ENCODE data around the gene XDH. TPM values are rescaled to one million over a fixed set of nuclear protein-coding genes. Genes with fewer than 3 reads are reported as not detected.

The XDH gene
- total RNA-seq (2014; rRNA removed; shearing (Covaris generic)), result 1.8 and 2.4 TPM in 2 replicates
- 1.3 and 1.8 TPM in 2 replicates for polyA plus RNA-seq (2016; fragmentation: Nextera tagmentation; extraction: Ambion mirVana)

- Histone ChIP-seq H2AFZ (no peak within 1 kb of the TSS), H3K4me1 (ENCODE audit: insufficient read depth) (peaks cover 45% of the 10 kb centered on the region), H3K4me3 (no peak within 1 kb of the TSS), H3F3A (ENCODE audit: insufficient read depth) (peaks cover 9% of the 10 kb centered on the region), H3K9ac (peak within 1 kb of the TSS; percentile 44; the same call in 1 of the 2 replicates), H3K9me2 (ENCODE audit: insufficient read depth) (no peaks in the 10 kb centered on the region), H3K36me3 (ENCODE audit: low read depth) (no peaks in the 10 kb centered on the region), H4K20me1 (ENCODE audit: insufficient read depth) (no peaks in the 10 kb centered on the region), H3K79me2 (ENCODE audit: insufficient read depth) (no peaks in the 10 kb centered on the region), H3K4me2 (ENCODE audit: unreplicated experiment) (peak within 1 kb of the TSS; percentile 61), H3K27ac (peak within 1 kb of the TSS; percentile 64), H3K9me3 (ENCODE audit: low read depth) (peaks cover 8% of the 10 kb centered on the region), H3K27me3 (replicated peaks; ENCODE audit: insufficient read depth) (no peaks in the 10 kb centered on the region)
- peak; percentile 75 for DNase-seq
- TF ChIP-seq EZH2phosphoT487 (IDR thresholded peaks at IDR 0.05; ENCODE audit: insufficient read depth, low read depth) (no peak), EZH2 (IDR thresholded peaks at IDR 0.05; ENCODE audit: insufficient read depth, poor library complexity, severe bottlenecking) (no peak)
- in situ Hi-C loops (cut with MboI), result no loop called here
- 61 to 66% methylated on average over 5 of the region's 5 CpGs for WGBS, 2 experiments (ENCODE audit: low coverage in 1 of 2, low lambda C conversion rate in 2 of 2, missing lambda C conversion rate in 2 of 2)
These were observed at the start of gene XDH for GRCh38 chr2:31414601-31415241. TSS of gene XDH (minus strand) at chr2:31414742. CDS start at chr2:31414666, 76 bp downstream.

GRCh38 chr2:31457651-31458050 is 43.1 kb upstream of the XDH start:
- peaks cover 4% of the 10 kb centered on the region for H3K9me3 ChIP-seq (ENCODE audit: low read depth)
- no peaks in the 10 kb centered on the region for H3K27me3 ChIP-seq (replicated peaks; ENCODE audit: insufficient read depth)
- no peak overlapping the region for H3K9ac ChIP-seq
- H2AFZ ChIP-seq, result no peak overlapping the region
- H3K36me3 ChIP-seq (ENCODE audit: low read depth), result no peaks in the 10 kb centered on the region
- no peaks in the 10 kb centered on the region for H4K20me1 ChIP-seq (ENCODE audit: insufficient read depth)
- no peak overlapping the region for H3K4me2 ChIP-seq (ENCODE audit: unreplicated experiment)
- H3K79me2 ChIP-seq (ENCODE audit: insufficient read depth), result no peaks in the 10 kb centered on the region
- no peak for TF ChIP-seq EZH2 (IDR thresholded peaks at IDR 0.05; ENCODE audit: insufficient read depth, poor library complexity, severe bottlenecking)
- TF ChIP-seq EZH2phosphoT487 (IDR thresholded peaks at IDR 0.05; ENCODE audit: insufficient read depth, low read depth), result no peak
- 49 to 54% methylated on average over 4 of the region's 4 CpGs for WGBS, 2 experiments (ENCODE audit: low coverage in 1 of 2, low lambda C conversion rate in 2 of 2, missing lambda C conversion rate in 2 of 2)
- peak; percentile 9 for DNase-seq
- H3K9me2 ChIP-seq (ENCODE audit: insufficient read depth), result no peaks in the 10 kb centered on the region
- H3F3A ChIP-seq (ENCODE audit: insufficient read depth), result no peaks in the 10 kb centered on the region
- in situ Hi-C loops (cut with MboI), result no loop called here
- no peaks in the 10 kb centered on the region for H3K4me1 ChIP-seq (ENCODE audit: insufficient read depth)
- H3K27ac ChIP-seq, result no peak overlapping the region
- H3K4me3 ChIP-seq, result no peak overlapping the region

GRCh38 chr2:31446848-31447247 is 32.3 kb upstream of the XDH start:
- TF ChIP-seq EZH2phosphoT487 (IDR thresholded peaks at IDR 0.05; ENCODE audit: insufficient read depth, low read depth) (no peak), EZH2 (IDR thresholded peaks at IDR 0.05; ENCODE audit: insufficient read depth, poor library complexity, severe bottlenecking) (no peak)
- H2AFZ ChIP-seq, result no peak overlapping the region
- no peaks in the 10 kb centered on the region for H3K79me2 ChIP-seq (ENCODE audit: insufficient read depth)
- no peaks in the 10 kb centered on the region for H3K9me2 ChIP-seq (ENCODE audit: insufficient read depth)
- H3K36me3 ChIP-seq (ENCODE audit: low read depth), result no peaks in the 10 kb centered on the region
- H3K9me3 ChIP-seq (ENCODE audit: low read depth), result no peaks in the 10 kb centered on the region
- peaks cover 25% of the 10 kb centered on the region for H3F3A ChIP-seq (ENCODE audit: insufficient read depth)
- peak overlapping the region; percentile 16; the same call in 1 of the 2 replicates for H3K9ac ChIP-seq
- peak; percentile 94 for DNase-seq
- no peak overlapping the region for H3K4me3 ChIP-seq
- peak overlapping the region; percentile 43 for H3K4me2 ChIP-seq (ENCODE audit: unreplicated experiment)
- in situ Hi-C loops (cut with MboI), result no loop called here
- no peaks in the 10 kb centered on the region for H3K27me3 ChIP-seq (replicated peaks; ENCODE audit: insufficient read depth)
- peak overlapping the region; percentile 70 for H3K27ac ChIP-seq
- H3K4me1 ChIP-seq (ENCODE audit: insufficient read depth), result peaks cover 27% of the 10 kb centered on the region
- WGBS, 2 experiments (ENCODE audit: low coverage in 1 of 2, low lambda C conversion rate in 2 of 2, missing lambda C conversion rate in 2 of 2), result 11 to 16% methylated on average over 3 of the region's 3 CpGs
- H4K20me1 ChIP-seq (ENCODE audit: insufficient read depth), result no peaks in the 10 kb centered on the region

GRCh38 chr2:31442376-31442775 is 27.8 kb upstream of the XDH start:
- DNase-seq, result no peak
- Histone ChIP-seq H3K36me3 (ENCODE audit: low read depth) (no peaks in the 10 kb centered on the region), H3K9ac (no peak overlapping the region), H3K4me2 (ENCODE audit: unreplicated experiment) (no peak overlapping the region), H2AFZ (no peak overlapping the region), H3F3A (ENCODE audit: insufficient read depth) (peaks cover 23% of the 10 kb centered on the region), H3K79me2 (ENCODE audit: insufficient read depth) (no peaks in the 10 kb centered on the region), H3K9me3 (ENCODE audit: low read depth) (no peaks in the 10 kb centered on the region), H3K4me1 (ENCODE audit: insufficient read depth) (peaks cover 39% of the 10 kb centered on the region), H3K27me3 (replicated peaks; ENCODE audit: insufficient read depth) (no peaks in the 10 kb centered on the region), H3K9me2 (ENCODE audit: insufficient read depth) (no peaks in the 10 kb centered on the region), H4K20me1 (ENCODE audit: insufficient read depth) (no peaks in the 10 kb centered on the region), H3K27ac (no peak overlapping the region), H3K4me3 (no peak overlapping the region)
- WGBS, 2 experiments (ENCODE audit: low coverage in 1 of 2, low lambda C conversion rate in 2 of 2, missing lambda C conversion rate in 2 of 2), result 56 to 60% methylated on average over 2 of the region's 2 CpGs
- no peak for TF ChIP-seq EZH2 (IDR thresholded peaks at IDR 0.05; ENCODE audit: insufficient read depth, poor library complexity, severe bottlenecking)
- TF ChIP-seq EZH2phosphoT487 (IDR thresholded peaks at IDR 0.05; ENCODE audit: insufficient read depth, low read depth), result no peak
- in situ Hi-C loops (cut with MboI), result no loop called here

Data from GM23248 (cell line).